CD14-positive monocyte (primary cell): ENCODE measurements around the gene SLC6A16. TPM values are rescaled to one million over a fixed set of nuclear protein-coding genes. Genes with fewer than 3 reads are reported as not detected.

ENCODE experiments used
- DNase-seq, 3 donors: peaks; one replicate each; pipeline ENCODE4 v3.0.0-alpha.2; 2011 to 2022
- H2AFZ ChIP-seq: 2 replicates; pipeline ENCODE4 v1.6.0; 2012; ENCODE audit warnings: mild to moderate bottlenecking, low read depth, low read length, inconsistent platforms; ENCODE audit not compliant: insufficient read depth, poor library complexity, severe bottlenecking
- H3K27ac ChIP-seq, 2 donors: 1 replicate in 1 of 2; 2 replicates in 1 of 2; pipeline ENCODE4 v1.5.1; 2012 to 2013; ENCODE audit warnings: low read length in 2 of 2, control low read depth in 1 of 2, inconsistent platforms in 1 of 2, low read depth in 1 of 2, mild to moderate bottlenecking in 1 of 2
- H3K27me3 ChIP-seq, 2 donors: one replicate each; pipeline versions ENCODE4 v1.6.0 to v1.6.1; 2011 to 2013; ENCODE audit warnings: low read length in 2 of 2; ENCODE audit not compliant: control insufficient read depth in 2 of 2, insufficient read depth in 2 of 2
- H3K36me3 ChIP-seq, 2 donors: replicated peaks in 1 of 2; 1 replicate in 1 of 2; 2 replicates in 1 of 2; pipeline versions ENCODE4 v1.5.1 to v1.6.1; 2012 to 2013; ENCODE audit warnings: low read length in 2 of 2, control low read depth in 1 of 2, inconsistent platforms in 1 of 2, mild to moderate bottlenecking in 1 of 2; ENCODE audit not compliant: insufficient read depth in 2 of 2, control insufficient read depth in 1 of 2
- H3K4me1 ChIP-seq, 2 donors: 1 replicate in 1 of 2; 2 replicates in 1 of 2; pipeline versions ENCODE4 v1.5.1 to v1.6.1; 2012 to 2013; ENCODE audit warnings: low read length in 2 of 2, control low read depth in 1 of 2, inconsistent platforms in 1 of 2, mild to moderate bottlenecking in 1 of 2, moderate library complexity in 1 of 2; ENCODE audit not compliant: insufficient read depth in 2 of 2, control insufficient read depth in 1 of 2
- H3K4me2 ChIP-seq: replicated peaks from 2 replicates; pipeline ENCODE3; 2012; ENCODE audit warnings: low read length, moderate library complexity, mild to moderate bottlenecking; ENCODE audit not compliant: poor library complexity, severe bottlenecking; ENCODE audit errors: extremely low read depth
- H3K4me3 ChIP-seq, 3 experiments: fragments of 200-600 bp in 1 of 3; sonication (generic) in 1 of 3; replicated peaks in 1 of 3; 1 replicate in 2 of 3; 2 replicates in 1 of 3; pipeline ENCODE4 v1.5.1; 2011 to 2013; ENCODE audit warnings: low read length in 3 of 3, mild to moderate bottlenecking in 3 of 3, control low read depth in 2 of 3, low read depth in 2 of 3, inconsistent platforms in 1 of 3, moderate library complexity in 1 of 3
- H3K79me2 ChIP-seq: 2 replicates; pipeline ENCODE4 v1.6.0; 2012; ENCODE audit warnings: mild to moderate bottlenecking, control low read depth, inconsistent platforms, low read length, moderate library complexity; ENCODE audit not compliant: insufficient read depth
- H3K9ac ChIP-seq: 2 replicates; pipeline ENCODE4 v1.6.0; 2017; ENCODE audit warnings: low read length, mild to moderate bottlenecking; ENCODE audit not compliant: insufficient read depth, poor library complexity, severe bottlenecking
- H3K9me3 ChIP-seq, 2 donors: replicated peaks in 1 of 2; 1 replicate in 1 of 2; 2 replicates in 1 of 2; pipeline versions ENCODE4 v1.5.1 to v1.6.1; 2012 to 2013; ENCODE audit warnings: low read length in 2 of 2, control low read depth in 1 of 2; ENCODE audit not compliant: control insufficient read depth in 1 of 2, insufficient read depth in 1 of 2
- H4K20me1 ChIP-seq: 2 replicates; pipeline ENCODE4 v1.6.0; 2012; ENCODE audit warnings: mild to moderate bottlenecking, low read length, control low read depth, moderate library complexity; ENCODE audit not compliant: insufficient read depth
- H3K27ac Mint-ChIP-seq, 7 donors: one replicate each; pipeline ENCODE4 v1.8.0; 2020; ENCODE audit warnings: mild to moderate bottlenecking in 7 of 7, mixed read lengths in 7 of 7, moderate library complexity in 6 of 7, inconsistent platforms in 2 of 7
- H3K27me3 Mint-ChIP-seq, 3 donors: one replicate each; pipeline ENCODE4 v1.8.0; 2021 to 2022; ENCODE audit warnings: low read depth in 3 of 3, mild to moderate bottlenecking in 3 of 3, mixed read lengths in 3 of 3, moderate library complexity in 3 of 3, inconsistent platforms in 1 of 3
- H3K36me3 Mint-ChIP-seq, 2 donors: one replicate each; pipeline ENCODE4 v1.8.0; 2020; ENCODE audit warnings: mixed read lengths in 2 of 2, inconsistent platforms in 1 of 2, mild to moderate bottlenecking in 1 of 2
- H3K4me1 Mint-ChIP-seq: one replicate; pipeline ENCODE4 v1.8.0; 2020; ENCODE audit warnings: mild to moderate bottlenecking, mixed read lengths
- H3K4me3 Mint-ChIP-seq, 2 donors: one replicate each; pipeline ENCODE4 v1.8.0; 2020; ENCODE audit warnings: mild to moderate bottlenecking in 2 of 2, mixed read lengths in 2 of 2, moderate library complexity in 1 of 2
- H3K9me3 Mint-ChIP-seq, 7 donors: one replicate each; pipeline ENCODE4 v1.8.0; 2020 to 2022; ENCODE audit warnings: mixed read lengths in 7 of 7, mild to moderate bottlenecking in 6 of 7, moderate library complexity in 6 of 7, inconsistent platforms in 2 of 7
- CTCF ChIP-seq: fragments of 200-600 bp; IDR thresholded peaks from one replicate; pipeline ENCODE4 v1.8.0; 2022; ENCODE audit warnings: antibody characterized with exemption, mild to moderate bottlenecking
- WGBS: methylation state at CpG from one replicate; pipeline ENCODE4 v1.1.5; 2013; ENCODE audit warnings: missing lambda C conversion rate; ENCODE audit not compliant: insufficient coverage; 5-methylcytosine and 5-hydroxymethylcytosine counted together
- intact Hi-C, 2 donors: fragments of 100-400 bp; cut with micrococcal nuclease; formaldehyde crosslinking; loops; one replicate each; pipeline versions ENCODE4 v1.15.0 to v1.15.1; 2023
- polyA plus RNA-seq, 3 donors: library from polyadenylated mRNA; depleted of rRNA in 1 of 3; unstranded in 2 of 3; stranded (reverse) in 1 of 3; fragments of 300-500 nt in 2 of 3; fragments of >200 nt in 1 of 3; fragmentation: Illumina TruSeq in 2 of 3; gene quantifications; 1 replicate in 2 of 3; 2 replicates in 1 of 3; pipeline ENCODE4 v1.2.3, GENCODE V29; 2012 to 2021

SLC6A16 gene
- polyA plus RNA-seq, 3 donors: 0.21 to 1.5 (median 0.55) TPM

GRCh38 chr19:49335784-49336481, 10.9 kb upstream of the SLC6A16 start:
- H3K4me1 Mint-ChIP-seq: peaks cover 72% of the 10 kb centered on the region
- peaks cover 0 to 6% (median 0%) of the 10 kb centered on the region in 7 donors for H3K9me3 Mint-ChIP-seq
- H3K4me2 ChIP-seq: peak overlapping the region; percentile 98
- peak overlapping the region; percentile 95 for H2AFZ ChIP-seq
- peaks cover 39% of the 10 kb centered on the region for H4K20me1 ChIP-seq
- intact Hi-C loops: no loop called here
- DNase-seq: peak in 2 of 3 donors; percentile 28 to 58
- peaks cover 36% of the 10 kb centered on the region for H3K79me2 ChIP-seq
- WGBS: 53% methylated on average over 7 of the region's 14 CpGs
- no peaks in the 10 kb centered on the region for H3K9me3 ChIP-seq
- TF ChIP-seq CTCF: no peak
- H3K36me3 Mint-ChIP-seq: peaks cover 24 to 42% of the 10 kb centered on the region in 2 donors
- H3K4me3 ChIP-seq: peak overlapping the region; percentile 80 to 98 (median 88)
- H3K27me3 ChIP-seq: no peaks in the 10 kb centered on the region
- H3K36me3 ChIP-seq: peaks cover 22 to 40% of the 10 kb centered on the region in 2 donors
- H3K27me3 Mint-ChIP-seq: peaks cover 0 to 3% (median 2%) of the 10 kb centered on the region in 3 donors
- peaks cover 54 to 84% of the 10 kb centered on the region in 2 donors for H3K4me1 ChIP-seq
- H3K27ac Mint-ChIP-seq: peak overlapping the region; percentile 93 to 100 (median 96)
- H3K27ac ChIP-seq: peak overlapping the region; percentile 62 to 95
- peak overlapping the region; percentile 88 for H3K9ac ChIP-seq
- peak overlapping the region; percentile 96 to 99 for H3K4me3 Mint-ChIP-seq

- Mint-ChIP-seq H3K27ac (peak within 1 kb of the TSS; percentile 95 to 100 (median 96)), H3K9me3 (peaks cover 0 to 6% (median 0%) of the 10 kb centered on the region in 7 donors), H3K4me1 (peaks cover 70% of the 10 kb centered on the region), H3K4me3 (peak within 1 kb of the TSS; percentile 96 to 99), H3K36me3 (peaks cover 23 to 41% of the 10 kb centered on the region in 2 donors), H3K27me3 (peaks cover 0 to 3% (median 2%) of the 10 kb centered on the region in 3 donors)
- Histone ChIP-seq H3K4me3 (peak within 1 kb of the TSS; percentile 80 to 98 (median 88)), H3K27me3 (no peaks in the 10 kb centered on the region), H2AFZ (peak within 1 kb of the TSS; percentile 95), H3K9me3 (no peaks in the 10 kb centered on the region), H3K79me2 (peaks cover 36% of the 10 kb centered on the region), H4K20me1 (peaks cover 36% of the 10 kb centered on the region), H3K27ac (peak within 1 kb of the TSS; percentile 62 to 95), H3K9ac (peak within 1 kb of the TSS; percentile 88), H3K4me2 (peak within 1 kb of the TSS; percentile 98), H3K4me1 (peaks cover 54 to 84% of the 10 kb centered on the region in 2 donors), H3K36me3 (peaks cover 18 to 34% of the 10 kb centered on the region in 2 donors)
- 2% methylated on average over 6 of the region's 13 CpGs for WGBS
- intact Hi-C loops: no loop called here
- DNase-seq: peak; percentile 45 to 67 (median 56)
- no peak for TF ChIP-seq CTCF
These were observed 10.2 kb upstream of the SLC6A16 start, which contains the start of gene CD37 for GRCh38 chr19:49335071-49335783. Gene CD37 (plus strand): TSS chr19:49335406. CDS start chr19:49335541, 135 bp downstream.
